HepG2 (cell line): ENCODE measurements around the gene ZNF653. TPM values are rescaled to one million over a fixed set of nuclear protein-coding genes. Genes with fewer than 3 reads are reported as not detected.

ENCODE experiments used
- ATAC-seq: fragments of 200-7000 bp; cut with Tn5 transposase; 3 replicates; pipeline ENCODE4 v1.9.1; 2020; ENCODE audit warnings: mild to moderate bottlenecking, moderate library complexity
- BruUV-seq: library from RNA; stranded (reverse); fragments of 400-500 nt; replicated peaks from 2 replicates; lab custom pipeline; 2021; lab: Mats Ljungman, UMichigan
- CTCF ChIA-PET: fragments of 300-600 bp; formaldehyde crosslinking; extraction: SDS; loops from one replicate; lab custom pipeline; 2021; ENCODE audit warnings: low total read pairs, inconsistent platforms, low intra/inter-chr PET ratio; lab: Yijun Ruan, JAX
- POLR2A ChIA-PET: fragments of 350-600 bp; sonication (Branson Sonifier 250); formaldehyde crosslinking; loops from one replicate; lab custom pipeline; 2020; ENCODE audit warnings: antibody characterized with exemption, inconsistent platforms; lab: Yijun Ruan, JAX
- DNase-seq: peaks from one replicate; pipeline ENCODE4 v3.0.0-alpha.2; 2015; ENCODE audit warnings: low spot score
- FAIRE-seq: peaks from 3 replicates; lab custom pipeline; 2011; peaks lifted over from hg19 to GRCh38; lab: Jason Lieb, UNC
- H2AFZ ChIP-seq: one replicate; pipeline ENCODE4 v1.6.1; 2011; ENCODE audit warnings: low read length, inconsistent platforms
- H3K27ac ChIP-seq: fragments of 300-600 bp; 3 replicates; pipeline ENCODE4 v1.8.0; 2011; ENCODE audit warnings: mixed run types, mild to moderate bottlenecking, mixed read lengths, low read length, inconsistent platforms; ENCODE audit not compliant: insufficient read depth; ENCODE audit errors: extremely low read length
- H3K27me3 ChIP-seq, 2 experiments: fragments of 200-600 bp in 1 of 2; 2 replicates in 1 of 2; 3 replicates in 1 of 2; pipeline versions ENCODE4 v1.6.0 to v1.8.0; 2011; ENCODE audit warnings: low read length in 2 of 2, mild to moderate bottlenecking in 2 of 2, moderate library complexity in 2 of 2, inconsistent platforms in 1 of 2; ENCODE audit not compliant: insufficient read depth in 2 of 2, control insufficient read depth in 1 of 2
- H3K36me3 ChIP-seq, 2 experiments: fragments of 200-600 bp in 1 of 2; replicated peaks in 1 of 2; 2 replicates in 1 of 2; 3 replicates in 1 of 2; pipeline versions ENCODE4 v1.5.1 to v1.8.0; 2011; ENCODE audit warnings: low read length in 2 of 2, inconsistent platforms in 1 of 2; ENCODE audit not compliant: insufficient read depth in 2 of 2, control insufficient read depth in 1 of 2
- H3K4me1 ChIP-seq: 2 replicates; pipeline ENCODE4 v1.5.1; 2012; ENCODE audit warnings: low read length, inconsistent platforms; ENCODE audit not compliant: insufficient read depth
- H3K4me2 ChIP-seq: 2 replicates; pipeline ENCODE4 v1.6.0; 2011; ENCODE audit warnings: low read depth, low read length, inconsistent platforms
- H3K4me3 ChIP-seq, 3 experiments: fragments of 200-600 bp in 1 of 3; sonication (generic), shearing (Covaris generic) in 1 of 3; replicated peaks in 1 of 3; 2 replicates each; pipeline ENCODE4 v1.5.1; 2011 to 2016; ENCODE audit warnings: low read length in 3 of 3, inconsistent platforms in 2 of 3, low read depth in 2 of 3, mild to moderate bottlenecking in 2 of 3, control low read depth in 1 of 3, mixed read lengths in 1 of 3; ENCODE audit not compliant: insufficient read depth in 1 of 3
- H3K79me2 ChIP-seq: one replicate; pipeline ENCODE4 v1.6.1; 2011; ENCODE audit warnings: low read length, inconsistent platforms; ENCODE audit not compliant: insufficient read depth
- H3K9ac ChIP-seq: 2 replicates; pipeline ENCODE4 v1.6.0; 2011; ENCODE audit warnings: mild to moderate bottlenecking, low read depth, low read length, inconsistent platforms; ENCODE audit not compliant: insufficient read depth
- H3K9me3 ChIP-seq: 2 replicates; pipeline ENCODE4 v1.5.1; 2012; ENCODE audit warnings: mild to moderate bottlenecking, low read length
- H4K20me1 ChIP-seq: 2 replicates; pipeline ENCODE4 v1.6.0; 2011; ENCODE audit warnings: inconsistent platforms, mild to moderate bottlenecking, low read length, moderate library complexity; ENCODE audit not compliant: insufficient read depth
- FOXA1 ChIP-seq, 2 experiments: fragments of 450-650 bp in 1 of 2; sonication (generic) in 1 of 2; formaldehyde crosslinking in 1 of 2; IDR thresholded peaks; 2 replicates each; pipeline versions ENCODE4 v1.4.0 to v1.6.1; 2016 to 2020; ENCODE audit warnings: missing genetic modification reagents in 1 of 2
- JARID2 ChIP-seq: sonication (generic); formaldehyde crosslinking; IDR thresholded peaks from 2 replicates; pipeline ENCODE4 v1.8.1; 2023; ENCODE audit warnings: missing genetic modification reagents, inconsistent platforms; ENCODE audit not compliant: insufficient replicate concordance
- ZFP36 ChIP-seq: fragments of 150-350 bp; IDR thresholded peaks from 2 replicates; pipeline ENCODE4 v1.6.1; 2018; ENCODE audit warnings: borderline replicate concordance, low read length, low read depth; ENCODE audit not compliant: partially characterized antibody
- ZNF264 ChIP-seq: sonication (generic); formaldehyde crosslinking; IDR thresholded peaks from 2 replicates; pipeline ENCODE4 v1.4.0; 2020; ENCODE audit warnings: missing genetic modification reagents
- ZNF343 ChIP-seq: sonication (generic); formaldehyde crosslinking; IDR thresholded peaks from 2 replicates; pipeline ENCODE4 v1.4.0; 2020; ENCODE audit warnings: mild to moderate bottlenecking, missing genetic modification reagents
- ZNF629 ChIP-seq: sonication (generic); formaldehyde crosslinking; conservative IDR thresholded peaks from 2 replicates; pipeline ENCODE4 v1.5.0; 2020; ENCODE audit warnings: missing genetic modification reagents
- ZNF737 ChIP-seq: sonication (generic); formaldehyde crosslinking; IDR thresholded peaks from 2 replicates; pipeline ENCODE4 v1.5.0; 2020; ENCODE audit warnings: missing genetic modification reagents, mild to moderate bottlenecking, borderline replicate concordance
- WGBS: methylation state at CpG from one replicate; pipeline ENCODE4 v1.1.6; 2017; ENCODE audit warnings: low lambda C conversion rate; 5-methylcytosine and 5-hydroxymethylcytosine counted together
- in situ Hi-C: cut with HindIII; loops from 2 replicates; pipeline ENCODE4 v1.10.0; 2017; ENCODE audit warnings: low pct_unique_long_range_greater_than_20kb; ENCODE audit not compliant: extremely low pct_ligation_motif_present
- intact Hi-C: fragments of 100-400 bp; cut with micrococcal nuclease; formaldehyde crosslinking; loops from one replicate; pipeline ENCODE4 v1.10.0; 2022; ENCODE audit not compliant: unreplicated experiment
- polyA plus RNA-seq, 8 experiments: library from polyadenylated mRNA; depleted of rRNA in 3 of 8; stranded (reverse) in 7 of 8; unstranded in 1 of 8; fragments of >200 nt; fragmentation: Illumina TruSeq in 4 of 8; extraction: Trizol in 4 of 8; gene quantifications; 2 replicates each; pipeline versions ENCODE4 v1.2.1 to v1.2.3, GENCODE V29; 2011 to 2016; ENCODE audit warnings: low read depth in 4 of 8, missing spikeins in 1 of 8, mixed read lengths in 1 of 8; ENCODE audit not compliant: insufficient read depth in 1 of 8
- total RNA-seq, 5 experiments: library from RNA; depleted of rRNA; stranded (reverse); fragments of >200 nt; fragmentation: Illumina TruSeq; extraction: Trizol; gene quantifications; 2 replicates each; pipeline ENCODE4 v1.2.3, GENCODE V29; 2016; ENCODE audit warnings: low read depth in 1 of 5
- TF ChIP-seq, protein P1 (sequence below): sonication (generic); formaldehyde crosslinking; IDR thresholded peaks from 2 replicates; pipeline ENCODE4 v1.5.0; 2020; ENCODE audit warnings: missing genetic modification reagents
- TF ChIP-seq, protein P2 (sequence below): sonication (generic); formaldehyde crosslinking; IDR thresholded peaks from 2 replicates; pipeline ENCODE4 v1.4.0; 2020; ENCODE audit warnings: mild to moderate bottlenecking, missing genetic modification reagents

The ZNF653 gene
- total and polyA plus RNA-seq, 2 of the 13 experiments (the other 11 are each of a cell fraction or from before 2014, with no cell fraction given): 4.7 to 7.1 TPM

DNA sequence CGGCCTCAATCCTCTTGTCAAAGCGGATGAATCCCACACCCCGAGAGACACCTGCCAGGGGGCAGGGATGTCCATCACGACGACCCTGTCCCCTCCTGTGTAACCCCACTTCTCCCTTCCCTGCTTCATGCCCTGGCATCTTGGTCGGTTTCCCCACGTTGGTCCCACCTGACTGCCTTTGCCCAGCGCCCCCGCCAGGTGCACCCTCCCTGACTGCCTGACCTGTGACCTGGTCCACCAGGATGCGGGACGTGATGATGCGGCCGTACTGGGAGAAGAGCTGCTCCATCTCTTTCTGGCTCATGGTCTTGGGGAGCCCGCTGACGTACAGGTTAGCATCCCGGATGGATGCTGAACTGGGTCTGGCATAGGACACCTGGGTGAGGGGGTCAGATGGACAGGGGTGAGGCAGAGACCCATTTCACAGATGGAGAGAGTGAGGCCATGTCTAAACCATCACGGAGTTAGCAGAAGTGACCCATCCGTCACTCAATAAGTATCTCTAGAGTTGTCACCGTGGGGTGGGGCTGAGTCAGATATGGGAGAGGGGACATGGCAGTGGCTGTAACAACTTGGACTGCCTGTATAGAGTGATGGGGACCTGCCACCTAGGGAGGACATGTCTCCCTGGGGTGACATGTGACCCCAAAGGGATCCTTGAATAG, 47.3 kb downstream of the ZNF653 start:
- 47% methylated on average over 19 of the region's 19 CpGs for WGBS
- CTCF ChIA-PET: no interaction called here

More for the DNA sequence above, 47.3 kb downstream of the ZNF653 start:
- Histone ChIP-seq H3K4me1 (peaks cover 10% of the 10 kb centered on the region), H3K27me3 (peaks cover 1 to 12% of the 10 kb centered on the region in 2 experiments; a peak in 2 of 5 replicates), H3K27ac (no peak overlapping the region), H4K20me1 (no peaks in the 10 kb centered on the region), H3K4me3 (no peak overlapping the region), H3K79me2 (no peaks in the 10 kb centered on the region), H3K9ac (no peak overlapping the region), H3K4me2 (no peak overlapping the region), H2AFZ (no peak overlapping the region), H3K9me3 (no peaks in the 10 kb centered on the region), H3K36me3 (no peaks in the 10 kb centered on the region)
- ATAC-seq: no peak
- FAIRE-seq: no peak
- POLR2A ChIA-PET: no interaction called here
- intact Hi-C loops (no loop called here), in situ Hi-C loops (loop anchor here (10.0 kb wide), 1 partner anchor 174 kb away; no protein-coding TSS in a partner anchor)
- no TSS peak for BruUV-seq
- TF ChIP-seq JARID2 (no peak), FOXA1 (IDR thresholded peaks at IDR 0.05) (no peak), FOXA1 (CRISPR knock-in tag; IDR thresholded peaks at IDR 0.05) (no peak), ZNF343 (no peak), ZNF629 (CRISPR knock-in tag) (peak; percentile 56), ZFP36 (no peak), ZNF264 (CRISPR knock-in tag) (no peak), ZNF737 (CRISPR knock-in tag) (no peak)
- TF ChIP-seq, protein P1, sequence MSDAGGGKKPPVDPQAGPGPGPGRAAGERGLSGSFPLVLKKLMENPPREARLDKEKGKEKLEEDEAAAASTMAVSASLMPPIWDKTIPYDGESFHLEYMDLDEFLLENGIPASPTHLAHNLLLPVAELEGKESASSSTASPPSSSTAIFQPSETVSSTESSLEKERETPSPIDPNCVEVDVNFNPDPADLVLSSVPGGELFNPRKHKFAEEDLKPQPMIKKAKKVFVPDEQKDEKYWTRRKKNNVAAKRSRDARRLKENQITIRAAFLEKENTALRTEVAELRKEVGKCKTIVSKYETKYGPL: no peak
- TF ChIP-seq, protein P2, sequence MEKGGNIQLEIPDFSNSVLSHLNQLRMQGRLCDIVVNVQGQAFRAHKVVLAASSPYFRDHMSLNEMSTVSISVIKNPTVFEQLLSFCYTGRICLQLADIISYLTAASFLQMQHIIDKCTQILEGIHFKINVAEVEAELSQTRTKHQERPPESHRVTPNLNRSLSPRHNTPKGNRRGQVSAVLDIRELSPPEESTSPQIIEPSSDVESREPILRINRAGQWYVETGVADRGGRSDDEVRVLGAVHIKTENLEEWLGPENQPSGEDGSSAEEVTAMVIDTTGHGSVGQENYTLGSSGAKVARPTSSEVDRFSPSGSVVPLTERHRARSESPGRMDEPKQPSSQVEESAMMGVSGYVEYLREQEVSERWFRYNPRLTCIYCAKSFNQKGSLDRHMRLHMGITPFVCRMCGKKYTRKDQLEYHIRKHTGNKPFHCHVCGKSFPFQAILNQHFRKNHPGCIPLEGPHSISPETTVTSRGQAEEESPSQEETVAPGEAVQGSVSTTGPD: no peak
- no peak for DNase-seq
